ENCODE results near the gene TIAM1. TPM values are rescaled to one million over a fixed set of nuclear protein-coding genes. Genes with fewer than 3 reads are reported as not detected.

Gene TIAM1
- total RNA-seq, 1 experiment from 2014 or later = 15.2 TPM

GRCh38 chr21:31115249-31115648, 228.8 kb downstream of the TIAM1 start:
- no peak for TF ChIP-seq CTCF (IDR thresholded peaks at IDR 0.05; ENCODE audit: unreplicated experiment)
- Mint-ChIP-seq H3K4me3 (ENCODE audit: low read depth, unreplicated experiment) (no peak overlapping the region), H3K9me3 (ENCODE audit: low read depth, unreplicated experiment) (no peaks in the 10 kb centered on the region), H3K27ac (ENCODE audit: unreplicated experiment) (no peak overlapping the region), H3K27me3 (ENCODE audit: unreplicated experiment) (no peaks in the 10 kb centered on the region), H3K4me1 (ENCODE audit: low read depth, unreplicated experiment) (no peaks in the 10 kb centered on the region), H3K36me3 (ENCODE audit: insufficient read depth, unreplicated experiment) (no peaks in the 10 kb centered on the region)
- no peak for DNase-seq
- intact Hi-C loops (cut with micrococcal nuclease; ENCODE audit: unreplicated experiment) = no loop called here
- CTCF ChIA-PET = no interaction called here
- no TSS peak for BruUV-seq (replicated peaks)

DNA sequence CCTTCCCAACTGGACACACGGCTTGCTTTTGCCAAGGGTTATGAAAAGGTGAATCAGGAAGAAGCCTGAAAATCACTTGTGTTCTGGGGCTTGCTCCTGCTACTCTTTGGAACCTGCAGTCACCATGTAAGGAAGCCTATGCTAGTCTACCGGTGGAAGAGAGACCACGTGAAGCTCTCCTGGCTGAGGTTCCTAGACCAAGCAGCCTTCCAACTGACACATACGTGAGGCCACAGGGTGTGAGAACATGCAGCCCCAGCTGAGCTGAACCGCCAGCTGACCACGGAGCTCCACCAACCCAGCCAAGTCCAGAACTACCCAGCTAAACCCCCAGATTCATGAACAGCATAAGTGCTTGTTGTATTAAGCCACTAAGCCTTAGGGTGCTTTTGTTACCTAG, 233.0 kb downstream of the TIAM1 start:
- Mint-ChIP-seq H3K36me3 (ENCODE audit: insufficient read depth, unreplicated experiment) (no peaks in the 10 kb centered on the region), H3K4me1 (ENCODE audit: low read depth, unreplicated experiment) (no peaks in the 10 kb centered on the region), H3K4me3 (ENCODE audit: low read depth, unreplicated experiment) (no peak overlapping the region), H3K27ac (ENCODE audit: unreplicated experiment) (no peak overlapping the region), H3K27me3 (ENCODE audit: unreplicated experiment) (no peaks in the 10 kb centered on the region), H3K9me3 (ENCODE audit: low read depth, unreplicated experiment) (no peaks in the 10 kb centered on the region)
- CTCF ChIA-PET = no interaction called here
- intact Hi-C loops (cut with micrococcal nuclease; ENCODE audit: unreplicated experiment) = no loop called here
- no TSS peak for BruUV-seq (replicated peaks)
- TF ChIP-seq CTCF (IDR thresholded peaks at IDR 0.05; ENCODE audit: unreplicated experiment) = no peak
- DNase-seq = no peak

DNA sequence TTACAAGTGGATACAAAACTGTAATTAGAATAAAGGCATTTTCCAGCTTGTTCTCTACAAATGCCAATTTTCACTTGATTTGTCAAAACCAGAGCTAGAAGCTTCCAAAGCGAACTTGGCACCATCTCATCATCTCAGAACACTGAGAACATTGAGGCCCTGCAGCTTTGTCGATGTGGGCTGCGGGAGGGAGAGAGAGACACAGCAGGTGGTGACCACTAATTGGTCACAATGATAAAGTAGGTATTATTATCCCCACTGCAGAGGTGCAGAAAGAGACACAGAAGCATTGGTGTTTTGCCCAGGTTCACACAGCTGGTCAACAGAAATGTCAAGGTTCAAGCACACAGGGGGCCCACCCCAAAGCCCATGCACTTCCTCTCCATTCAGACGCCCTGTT, 233.6 kb downstream of the TIAM1 start:
- no peak for TF ChIP-seq CTCF (IDR thresholded peaks at IDR 0.05; ENCODE audit: unreplicated experiment)
- no peak overlapping the region for H3K27ac Mint-ChIP-seq (ENCODE audit: unreplicated experiment)
- no peak overlapping the region for H3K4me3 Mint-ChIP-seq (ENCODE audit: low read depth, unreplicated experiment)
- intact Hi-C loops (cut with micrococcal nuclease; ENCODE audit: unreplicated experiment) = no loop called here
- H3K9me3 Mint-ChIP-seq (ENCODE audit: low read depth, unreplicated experiment) = no peaks in the 10 kb centered on the region
- CTCF ChIA-PET = no interaction called here
- H3K4me1 Mint-ChIP-seq (ENCODE audit: low read depth, unreplicated experiment) = no peaks in the 10 kb centered on the region
- H3K27me3 Mint-ChIP-seq (ENCODE audit: unreplicated experiment) = no peaks in the 10 kb centered on the region
- DNase-seq = no peak
- H3K36me3 Mint-ChIP-seq (ENCODE audit: insufficient read depth, unreplicated experiment) = no peaks in the 10 kb centered on the region
- no TSS peak for BruUV-seq (replicated peaks)

DNA sequence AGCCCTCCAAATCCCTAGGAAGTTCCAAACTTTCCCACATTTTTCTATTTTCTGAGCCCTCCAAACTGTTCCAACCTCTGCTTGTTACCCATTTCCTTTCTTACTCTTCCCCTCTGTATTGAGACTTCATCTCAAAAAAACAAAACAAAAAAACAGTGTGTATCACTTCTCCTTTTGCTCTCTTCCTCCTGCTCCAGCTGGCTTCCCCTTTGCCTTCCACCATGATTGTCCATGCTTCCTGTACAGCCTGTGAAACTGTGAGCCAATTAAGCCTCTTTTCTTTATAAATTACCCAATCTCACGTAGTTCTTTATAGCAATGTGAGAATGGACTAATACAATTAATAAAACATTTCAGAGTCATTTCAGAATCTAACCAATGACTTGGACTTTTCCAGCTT, 236.2 kb downstream of the TIAM1 start:
- intact Hi-C loops (cut with micrococcal nuclease; ENCODE audit: unreplicated experiment) = no loop called here
- BruUV-seq (replicated peaks) = no TSS peak
- no peaks in the 10 kb centered on the region for H3K36me3 Mint-ChIP-seq (ENCODE audit: insufficient read depth, unreplicated experiment)
- CTCF ChIA-PET = no interaction called here
- TF ChIP-seq CTCF (IDR thresholded peaks at IDR 0.05; ENCODE audit: unreplicated experiment) = no peak
- H3K27ac Mint-ChIP-seq (ENCODE audit: unreplicated experiment) = no peak overlapping the region
- H3K4me1 Mint-ChIP-seq (ENCODE audit: low read depth, unreplicated experiment) = no peaks in the 10 kb centered on the region
- H3K27me3 Mint-ChIP-seq (ENCODE audit: unreplicated experiment) = no peaks in the 10 kb centered on the region
- H3K4me3 Mint-ChIP-seq (ENCODE audit: low read depth, unreplicated experiment) = no peak overlapping the region
- DNase-seq = no peak
- peaks cover 2% of the 10 kb centered on the region for H3K9me3 Mint-ChIP-seq (ENCODE audit: low read depth, unreplicated experiment)
